Neuronal stem cell (in vitro differentiated cells): ENCODE data around the gene SMARCA2. TPM values are rescaled to one million over a fixed set of nuclear protein-coding genes. Genes with fewer than 3 reads are reported as not detected.

ENCODE experiments used
- DNase-seq: peaks from one replicate; pipeline ENCODE4 v3.0.0-alpha.2; 2013; ENCODE audit warnings: low spot score
- H2AFZ ChIP-seq: one replicate; pipeline ENCODE4 v1.6.1; 2013; ENCODE audit warnings: mild to moderate bottlenecking, low read length, inconsistent platforms
- H2AK5ac ChIP-seq: 2 replicates; pipeline ENCODE4 v1.6.1; 2013; ENCODE audit warnings: low read depth, mild to moderate bottlenecking, inconsistent platforms, low read length, moderate library complexity, mixed read lengths
- H2BK120ac ChIP-seq: 2 replicates; pipeline ENCODE4 v1.6.1; 2013; ENCODE audit warnings: low read depth, mild to moderate bottlenecking, inconsistent platforms, low read length, moderate library complexity, mixed read lengths
- H2BK12ac ChIP-seq: one replicate; pipeline ENCODE4 v1.6.1; 2013; ENCODE audit warnings: low read length, inconsistent platforms
- H2BK15ac ChIP-seq: 2 replicates; pipeline ENCODE4 v1.6.1; 2013; ENCODE audit warnings: mild to moderate bottlenecking, low read length, inconsistent platforms, mixed read lengths
- H2BK5ac ChIP-seq: one replicate; pipeline ENCODE4 v1.6.1; 2013; ENCODE audit warnings: inconsistent platforms, mild to moderate bottlenecking, low read length, moderate library complexity
- H3K14ac ChIP-seq: one replicate; pipeline ENCODE4 v1.6.1; 2013; ENCODE audit warnings: low read length, inconsistent platforms
- H3K18ac ChIP-seq: 2 replicates; pipeline ENCODE4 v1.6.1; 2013; ENCODE audit warnings: low read length, inconsistent platforms
- H3K23ac ChIP-seq: 2 replicates; pipeline ENCODE4 v1.6.1; 2013; ENCODE audit warnings: low read depth, mild to moderate bottlenecking, mixed read lengths, low read length, inconsistent platforms; ENCODE audit not compliant: poor library complexity
- H3K27ac ChIP-seq: replicated peaks from 3 replicates; pipeline ENCODE4 v1.5.1; 2013; ENCODE audit warnings: low read length, inconsistent platforms
- H3K27me3 ChIP-seq, 3 experiments: 2 replicates each; pipeline ENCODE4 v1.6.1; 2013; ENCODE audit warnings: low read length in 3 of 3, mild to moderate bottlenecking in 2 of 3, inconsistent platforms in 1 of 3, low read depth in 1 of 3, mixed read lengths in 1 of 3, moderate library complexity in 1 of 3; ENCODE audit not compliant: control insufficient read depth in 3 of 3, insufficient read depth in 3 of 3
- H3K36me3 ChIP-seq, 2 donors: replicated peaks in 1 of 2; 2 replicates each; pipeline ENCODE4 v1.6.1; 2013; ENCODE audit warnings: low read length in 2 of 2; ENCODE audit not compliant: control insufficient read depth in 2 of 2, insufficient read depth in 2 of 2
- H3K4ac ChIP-seq: 2 replicates; pipeline ENCODE4 v1.6.1; 2013; ENCODE audit warnings: inconsistent platforms, mild to moderate bottlenecking, low read length, moderate library complexity
- H3K4me1 ChIP-seq, 2 donors: 1 replicate in 1 of 2; 2 replicates in 1 of 2; pipeline ENCODE4 v1.6.1; 2013; ENCODE audit warnings: low read length in 2 of 2, low read depth in 1 of 2; ENCODE audit not compliant: control insufficient read depth in 2 of 2, insufficient read depth in 1 of 2
- H3K4me2 ChIP-seq: one replicate; pipeline ENCODE4 v1.6.1; 2013; ENCODE audit warnings: mild to moderate bottlenecking, low read length, inconsistent platforms; ENCODE audit not compliant: insufficient read depth, poor library complexity, severe bottlenecking
- H3K4me3 ChIP-seq, 2 donors: 2 replicates each; pipeline ENCODE4 v1.5.1; 2013; ENCODE audit warnings: low read length in 2 of 2, mild to moderate bottlenecking in 2 of 2, inconsistent platforms in 1 of 2, moderate library complexity in 1 of 2
- H3K79me1 ChIP-seq: one replicate; pipeline ENCODE4 v1.6.1; 2013; ENCODE audit warnings: low read depth, mild to moderate bottlenecking, inconsistent platforms, low read length, moderate library complexity
- H3K9ac ChIP-seq: one replicate; pipeline ENCODE4 v1.6.1; 2013; ENCODE audit warnings: mild to moderate bottlenecking, low read depth, low read length, inconsistent platforms; ENCODE audit not compliant: poor library complexity
- H3K9me3 ChIP-seq, 2 donors: replicated peaks in 1 of 2; 2 replicates each; pipeline versions ENCODE3 to v1.6.1; 2013; ENCODE audit warnings: low read length in 2 of 2, mild to moderate bottlenecking in 2 of 2, inconsistent platforms in 1 of 2, low read depth in 1 of 2, mixed read lengths in 1 of 2, moderate library complexity in 1 of 2; ENCODE audit not compliant: control insufficient read depth in 2 of 2, insufficient read depth in 1 of 2
- H4K8ac ChIP-seq: one replicate; pipeline ENCODE4 v1.6.1; 2013; ENCODE audit warnings: low read depth, mild to moderate bottlenecking, inconsistent platforms, low read length, moderate library complexity
- H4K91ac ChIP-seq: one replicate; pipeline ENCODE4 v1.6.1; 2013; ENCODE audit warnings: low read length, low read depth, mild to moderate bottlenecking, inconsistent platforms; ENCODE audit not compliant: poor library complexity
- WGBS, 2 donors: extraction: QIAGEN DNeasy Blood & Tissue Kit; methylation state at CpG; one replicate each; pipeline ENCODE4 v1.1.7; 2013; ENCODE audit warnings: missing lambda C conversion rate in 2 of 2, mixed read lengths in 1 of 2; ENCODE audit not compliant: insufficient read length in 2 of 2, insufficient replicate concordance in 1 of 2; ENCODE audit errors: extremely low coverage in 2 of 2; 5-methylcytosine and 5-hydroxymethylcytosine counted together
- polyA plus RNA-seq, 2 experiments: library from polyadenylated mRNA; stranded (reverse); fragments of 200-250 nt; gene quantifications; one replicate each; pipeline ENCODE4 v1.2.3, GENCODE V29; 2013

Gene SMARCA2
- 1.9 TPM for polyA plus RNA-seq (2013, experiment 1 of 2)
- 2.2 TPM for polyA plus RNA-seq (2013, experiment 2 of 2)

DNA sequence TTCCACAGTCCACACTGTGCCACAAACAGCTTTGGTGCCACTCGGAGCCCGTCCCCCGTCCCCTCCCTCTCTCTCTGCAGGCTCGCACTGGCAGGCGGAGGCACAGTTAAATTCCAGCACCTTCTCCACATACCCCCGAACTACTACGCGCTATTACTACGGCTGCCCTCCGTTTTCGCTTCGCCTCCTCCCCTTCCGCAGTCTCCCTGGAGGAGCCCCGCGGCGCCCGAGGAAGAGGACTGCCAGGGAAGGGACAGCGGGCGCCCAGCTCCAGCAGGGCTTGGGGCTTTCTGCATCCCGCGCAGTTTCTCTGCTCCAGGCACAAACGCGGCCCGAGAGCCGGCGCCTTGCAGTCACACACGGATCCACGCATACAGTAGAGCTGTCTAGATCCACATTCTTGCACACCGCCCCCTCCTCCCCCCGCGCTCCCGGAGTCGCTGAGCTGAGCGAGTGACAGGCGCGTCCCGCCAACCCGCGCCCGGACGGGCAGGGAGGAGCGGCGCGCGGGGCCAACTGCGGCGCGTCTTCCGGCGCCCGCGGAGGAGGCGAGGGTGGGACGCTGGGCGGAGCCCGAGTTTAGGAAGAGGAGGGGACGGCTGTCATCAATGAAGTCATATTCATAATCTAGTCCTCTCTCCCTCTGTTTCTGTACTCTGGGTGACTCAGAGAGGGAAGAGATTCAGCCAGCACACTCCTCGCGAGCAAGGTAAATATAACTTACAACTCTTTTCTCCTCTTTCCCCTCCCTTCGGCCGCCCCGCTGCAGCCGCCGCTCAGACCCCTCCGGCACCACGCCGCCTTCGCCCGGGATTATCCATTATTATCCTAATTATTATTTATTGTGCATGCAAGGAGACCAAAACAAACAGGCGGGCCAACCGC, at the start of gene SMARCA2:
TSS of gene SMARCA2 (plus strand) at position 652 of the 885 bp plus-strand sequence. CDS start 13,676 bp downstream, outside the sequence.
- no peak within 1 kb of the TSS for H3K27ac ChIP-seq
- H2AK5ac ChIP-seq: no peak within 1 kb of the TSS
- no peak within 1 kb of the TSS for H3K4ac ChIP-seq
- no CpG with 5 or more reads among the region's 71 CpGs for WGBS, 2 donors
- H3K9ac ChIP-seq: peak within 1 kb of the TSS; percentile 79
- no peak within 1 kb of the TSS for H2BK12ac ChIP-seq
- H4K8ac ChIP-seq: no peak within 1 kb of the TSS
- H3K14ac ChIP-seq: no peak within 1 kb of the TSS
- no peak within 1 kb of the TSS for H2BK5ac ChIP-seq
- peaks cover 8 to 84% (median 45%) of the 10 kb centered on the region in 3 experiments for H3K27me3 ChIP-seq
- H2BK120ac ChIP-seq: no peak within 1 kb of the TSS
- peak within 1 kb of the TSS; percentile 67 to 84 for H3K4me3 ChIP-seq
- no peaks in the 10 kb centered on the region for H3K36me3 ChIP-seq
- H2AFZ ChIP-seq: peak within 1 kb of the TSS; percentile 99
- no peaks in the 10 kb centered on the region for H3K79me1 ChIP-seq
- H3K4me1 ChIP-seq: peaks cover 3 to 15% of the 10 kb centered on the region in 2 donors
- H4K91ac ChIP-seq: no peak within 1 kb of the TSS
- peak within 1 kb of the TSS; percentile 20 for H3K23ac ChIP-seq
- H2BK15ac ChIP-seq: no peak within 1 kb of the TSS
- DNase-seq: peak; percentile 85
- peak within 1 kb of the TSS; percentile 80 for H3K18ac ChIP-seq
- H3K4me2 ChIP-seq: peak within 1 kb of the TSS; percentile 99
- H3K9me3 ChIP-seq: no peaks in the 10 kb centered on the region

GRCh38 chr9:1966725-1967366, 48.3 kb upstream of the SMARCA2 start:
- Histone ChIP-seq H2BK120ac (no peak overlapping the region), H2AK5ac (no peak overlapping the region), H3K27me3 (no peaks in the 10 kb centered on the region), H4K91ac (no peak overlapping the region), H3K27ac (no peak overlapping the region), H2BK5ac (no peak overlapping the region), H3K9ac (no peak overlapping the region), H2BK12ac (no peak overlapping the region), H3K4me3 (no peak overlapping the region), H2AFZ (no peak overlapping the region), H3K4me1 (no peaks in the 10 kb centered on the region), H3K23ac (no peak overlapping the region), H3K4ac (no peak overlapping the region), H3K4me2 (no peak overlapping the region), H3K18ac (no peak overlapping the region), H3K79me1 (no peaks in the 10 kb centered on the region), H3K14ac (no peak overlapping the region), H2BK15ac (no peak overlapping the region), H3K9me3 (peaks cover 0 to under 1% of the 10 kb centered on the region in 2 donors), H3K36me3 (no peaks in the 10 kb centered on the region), H4K8ac (no peak overlapping the region)
- no peak for DNase-seq
- no CpG with 5 or more reads among the region's 9 CpGs for WGBS, 2 donors

DNA sequence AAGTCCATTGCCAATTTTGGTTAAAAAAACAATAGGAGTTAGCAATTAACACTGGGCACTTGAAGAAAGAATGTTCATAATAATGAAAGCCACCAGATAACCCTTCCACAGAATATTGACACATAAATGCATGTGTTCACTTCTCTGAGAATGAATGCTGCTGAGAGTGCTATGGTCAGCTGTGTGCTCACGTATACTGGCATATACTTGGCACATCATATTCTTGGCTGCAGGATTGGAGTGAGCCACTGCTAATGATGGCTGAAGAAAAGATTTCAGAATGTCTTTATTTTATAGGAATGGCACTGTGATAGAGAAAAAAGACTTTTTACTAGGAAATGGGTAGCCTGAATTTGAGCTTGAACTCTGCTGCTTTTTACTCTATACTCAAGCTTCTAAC, 46.0 kb upstream of the SMARCA2 start:
- Histone ChIP-seq H3K4ac (no peak overlapping the region), H3K79me1 (no peaks in the 10 kb centered on the region), H4K91ac (no peak overlapping the region), H2BK12ac (no peak overlapping the region), H3K27ac (no peak overlapping the region), H3K14ac (no peak overlapping the region), H3K4me1 (no peaks in the 10 kb centered on the region), H2AFZ (no peak overlapping the region), H3K9ac (no peak overlapping the region), H4K8ac (no peak overlapping the region), H3K27me3 (no peaks in the 10 kb centered on the region), H2BK15ac (no peak overlapping the region), H3K18ac (no peak overlapping the region), H3K9me3 (peaks cover 0 to 3% of the 10 kb centered on the region in 2 donors), H3K36me3 (no peaks in the 10 kb centered on the region), H3K4me2 (no peak overlapping the region), H2BK5ac (no peak overlapping the region), H2AK5ac (no peak overlapping the region), H3K4me3 (no peak overlapping the region), H3K23ac (no peak overlapping the region), H2BK120ac (no peak overlapping the region)
- no peak for DNase-seq
- no CpG with 5 or more reads among the region's 1 CpG for WGBS, 2 donors

- Histone ChIP-seq H4K91ac (no peak overlapping the region), H3K4me2 (no peak overlapping the region), H2BK120ac (no peak overlapping the region), H2AFZ (no peak overlapping the region), H2BK12ac (no peak overlapping the region), H3K14ac (no peak overlapping the region), H3K4me3 (no peak overlapping the region), H3K27me3 (no peaks in the 10 kb centered on the region), H3K4me1 (no peaks in the 10 kb centered on the region), H3K23ac (no peak overlapping the region), H3K9me3 (peaks cover 0 to 3% of the 10 kb centered on the region in 2 donors), H3K36me3 (no peaks in the 10 kb centered on the region), H3K27ac (no peak overlapping the region), H3K18ac (no peak overlapping the region), H2AK5ac (no peak overlapping the region), H3K79me1 (no peaks in the 10 kb centered on the region), H3K9ac (no peak overlapping the region), H2BK5ac (no peak overlapping the region), H2BK15ac (no peak overlapping the region), H4K8ac (no peak overlapping the region), H3K4ac (no peak overlapping the region)
- DNase-seq: no peak
- WGBS, 2 donors: no CpG with 5 or more reads among the region's 1 CpG
Observed at GRCh38 chr9:1969898-1970297, 45.2 kb upstream of the SMARCA2 start.
